HL-60/S4 treated with retinoic acid at 250 ng/mL for 4 days and 3 days (cell line): ENCODE data around the gene CDK19.
"Not testable (repeated sequence)": the region's sequence is repeated elsewhere in the genome, so short reads cannot be mapped to it uniquely, and the experiment has no call there.

ENCODE experiments used
- in situ Hi-C: fragments of 300-500 bp; cut with MboI; formaldehyde crosslinking; loops from 2 replicates; pipeline ENCODE4 v1.7.0; 2022; ENCODE audit warnings: low sequenced_read_pairs

CDK19 gene

GRCh38 chr6:110629153-110629552 is 186.1 kb downstream of the CDK19 start:
- in situ Hi-C loops, result no loop called here

GRCh38 chr6:110628330-110628729 is 186.9 kb downstream of the CDK19 start:
- in situ Hi-C loops, result no loop called here

GRCh38 chr6:110626442-110626841 is 188.8 kb downstream of the CDK19 start:
- in situ Hi-C loops, result no loop called here

GRCh38 chr6:110625883-110626282 is 189.4 kb downstream of the CDK19 start:
- in situ Hi-C loops, result no loop called here

GRCh38 chr6:110622912-110623578 is 192.2 kb downstream of the CDK19 start:
- in situ Hi-C loops, result no loop called here

GRCh38 chr6:110621061-110621460 is 194.2 kb downstream of the CDK19 start:
- in situ Hi-C loops, result no loop called here

GRCh38 chr6:110620065-110620464 is 195.2 kb downstream of the CDK19 start:
- in situ Hi-C loops, result no loop called here

GRCh38 chr6:110619275-110619908 is 195.9 kb downstream of the CDK19 start:
- in situ Hi-C loops, result no loop called here

GRCh38 chr6:110618591-110619267 is 196.5 kb downstream of the CDK19 start:
- in situ Hi-C loops, result no loop called here

- in situ Hi-C loops, result no loop called here
Observed at GRCh38 chr6:110617057-110617456, 198.2 kb downstream of the CDK19 start.

GRCh38 chr6:110615722-110616121 is 199.5 kb downstream of the CDK19 start:
- in situ Hi-C loops, result no loop called here

GRCh38 chr6:110614586-110614985 is 200.7 kb downstream of the CDK19 start:
- in situ Hi-C loops, result no loop called here

GRCh38 chr6:110614106-110614505 is 201.2 kb downstream of the CDK19 start:
- in situ Hi-C loops, result no loop called here

GRCh38 chr6:110613356-110613755 is 201.9 kb downstream of the CDK19 start:
- in situ Hi-C loops, result no loop called here

- in situ Hi-C loops, result no loop called here
Observed at GRCh38 chr6:110612298-110612697, 203.0 kb downstream of the CDK19 start.

GRCh38 chr6:110609101-110609500 is 206.2 kb downstream of the CDK19 start:
- in situ Hi-C loops, result no loop called here

- in situ Hi-C loops, result no loop called here
Observed at GRCh38 chr6:110608151-110608550, 207.1 kb downstream of the CDK19 start.

- in situ Hi-C loops, result no loop called here
Observed at GRCh38 chr6:110606151-110606550, 209.1 kb downstream of the CDK19 start.

- in situ Hi-C loops, result not testable (repeated sequence)
Observed at GRCh38 chr6:110600640-110601039, 214.6 kb downstream of the CDK19 start.

- in situ Hi-C loops, result no loop called here
Observed at GRCh38 chr6:110597761-110598160, 217.5 kb downstream of the CDK19 start.

GRCh38 chr6:110596354-110596753 is 218.9 kb downstream of the CDK19 start:
- in situ Hi-C loops, result no loop called here

GRCh38 chr6:110595112-110595511 is 220.2 kb downstream of the CDK19 start:
- in situ Hi-C loops, result no loop called here
